HAP-1 (cell line): ENCODE measurements around the gene SFN.

Experiments used
- DNase-seq, 2 experiments: peaks; one replicate each; pipeline ENCODE4 v3.0.0-alpha.2; 2016 to 2020; ENCODE audit warnings: low spot score in 2 of 2
- H3K27me3 ChIP-seq: fragments of 250-450 bp; sonication (Bioruptor Pico); 2 replicates; pipeline ENCODE4 v1.5.1; 2020; ENCODE audit warnings: low read depth, mild to moderate bottlenecking, moderate library complexity
- H3K36me3 ChIP-seq: fragments of 250-450 bp; sonication (Bioruptor Pico); replicated peaks from 2 replicates; pipeline ENCODE4 v1.5.1; 2020; ENCODE audit warnings: mild to moderate bottlenecking
- H3K4me1 ChIP-seq: fragments of 250-450 bp; sonication (Bioruptor Pico); 2 replicates; pipeline ENCODE4 v1.5.1; 2020; ENCODE audit warnings: mild to moderate bottlenecking
- H3K4me3 ChIP-seq: fragments of 250-450 bp; sonication (Bioruptor Pico); 2 replicates; pipeline ENCODE4 v1.5.1; 2020; ENCODE audit warnings: mild to moderate bottlenecking, moderate library complexity
- H3K9me3 ChIP-seq: fragments of 250-450 bp; sonication (Bioruptor Pico); 2 replicates; pipeline ENCODE4 v1.5.1; 2020; ENCODE audit warnings: mild to moderate bottlenecking, moderate library complexity
- in situ Hi-C: fragments of 300-500 bp; cut with MboI; formaldehyde crosslinking; loops from 3 replicates; pipeline ENCODE4 v1.14.3; 2020; ENCODE audit warnings: low sequenced_read_pairs, inconsistent platforms, mixed read lengths

Gene SFN

DNA sequence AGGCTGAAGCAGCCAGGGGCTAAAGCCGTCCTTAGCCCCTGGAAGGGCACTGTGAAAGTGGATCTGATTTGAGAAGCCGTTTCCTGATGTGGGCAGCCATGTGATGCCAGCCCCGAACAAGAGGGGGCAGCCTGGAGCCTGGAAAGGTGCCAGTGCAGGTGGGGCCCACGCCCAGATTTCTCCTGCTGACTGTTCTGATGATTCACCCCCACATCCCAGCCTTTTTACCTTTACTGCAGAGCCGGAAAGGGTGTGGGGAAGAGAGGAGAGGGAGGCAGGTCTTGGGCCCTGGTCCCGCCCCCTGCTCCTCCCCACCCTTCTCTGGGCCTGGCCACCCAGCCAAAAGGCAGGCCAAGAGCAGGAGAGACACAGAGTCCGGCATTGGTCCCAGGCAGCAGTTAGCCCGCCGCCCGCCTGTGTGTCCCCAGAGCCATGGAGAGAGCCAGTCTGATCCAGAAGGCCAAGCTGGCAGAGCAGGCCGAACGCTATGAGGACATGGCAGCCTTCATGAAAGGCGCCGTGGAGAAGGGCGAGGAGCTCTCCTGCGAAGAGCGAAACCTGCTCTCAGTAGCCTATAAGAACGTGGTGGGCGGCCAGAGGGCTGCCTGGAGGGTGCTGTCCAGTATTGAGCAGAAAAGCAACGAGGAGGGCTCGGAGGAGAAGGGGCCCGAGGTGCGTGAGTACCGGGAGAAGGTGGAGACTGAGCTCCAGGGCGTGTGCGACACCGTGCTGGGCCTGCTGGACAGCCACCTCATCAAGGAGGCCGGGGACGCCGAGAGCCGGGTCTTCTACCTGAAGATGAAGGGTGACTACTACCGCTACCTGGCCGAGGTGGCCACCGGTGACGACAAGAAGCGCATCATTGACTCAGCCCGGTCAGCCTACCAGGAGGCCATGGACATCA is at the start of gene SFN:
SFN (plus strand) TSS at position 369 of the 904 bp plus-strand sequence; CDS start at position 433, 64 bp downstream.
- in situ Hi-C loops = no loop called here
- H3K4me3 ChIP-seq = peak within 1 kb of the TSS; percentile 52
- no peaks in the 10 kb centered on the region for H3K36me3 ChIP-seq

DNA sequence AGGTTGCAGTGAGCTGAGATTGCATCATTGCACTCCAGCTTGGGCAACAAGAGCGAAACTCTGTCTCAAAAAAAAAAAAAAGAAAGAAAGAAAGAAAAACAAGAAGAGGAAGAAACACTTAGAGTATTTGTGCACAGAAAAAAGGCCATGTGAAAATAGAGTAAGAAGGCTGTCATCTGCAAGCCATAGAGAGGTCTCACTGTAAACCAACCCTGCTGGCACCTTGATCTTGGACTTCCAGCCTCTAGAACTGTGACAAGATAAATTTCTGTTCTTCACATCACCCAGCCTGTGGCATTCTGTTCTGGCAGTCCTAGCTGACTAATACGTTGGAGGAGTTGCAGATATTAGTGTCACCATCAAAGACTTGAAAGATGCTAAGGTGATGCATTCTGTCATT is 48.6 kb upstream of the SFN start:
- DNase-seq = no peak

More for the DNA sequence above, at the start of gene SFN:
- no peaks in the 10 kb centered on the region for H3K27me3 ChIP-seq
- H3K9me3 ChIP-seq = no peaks in the 10 kb centered on the region
- peak in 1 of 2 experiments; percentile 56 for DNase-seq
- H3K4me1 ChIP-seq = peaks cover 10% of the 10 kb centered on the region

DNA sequence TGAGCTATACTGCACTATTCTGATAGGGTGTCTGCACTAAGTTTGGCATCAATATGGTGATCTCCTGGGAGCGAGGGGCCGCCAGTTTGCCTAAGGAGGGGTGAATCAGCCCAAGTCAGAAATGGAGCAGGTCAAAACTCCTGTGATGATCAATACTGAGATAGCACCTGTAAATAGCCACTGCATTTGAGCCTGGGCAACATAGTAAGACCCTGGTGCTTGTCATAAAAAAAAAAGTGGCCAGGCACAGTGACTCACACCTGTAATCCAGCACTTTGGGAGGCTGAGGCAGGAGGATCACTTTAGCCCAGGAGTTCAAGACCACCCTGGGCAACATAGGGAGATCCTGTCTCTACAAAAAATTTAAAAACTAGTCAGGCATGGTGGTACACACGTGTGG is 48.1 kb upstream of the SFN start:
- Histone ChIP-seq H3K27me3 (no peaks in the 10 kb centered on the region), H3K9me3 (no peaks in the 10 kb centered on the region), H3K4me3 (no peak overlapping the region), H3K36me3 (no peaks in the 10 kb centered on the region), H3K4me1 (no peaks in the 10 kb centered on the region)
- in situ Hi-C loops = no loop called here
- DNase-seq = no peak

More for the DNA sequence above, 48.6 kb upstream of the SFN start:
- no peaks in the 10 kb centered on the region for H3K9me3 ChIP-seq
- no peaks in the 10 kb centered on the region for H3K27me3 ChIP-seq
- no peaks in the 10 kb centered on the region for H3K36me3 ChIP-seq
- no peak overlapping the region for H3K4me3 ChIP-seq
- in situ Hi-C loops = no loop called here
- no peaks in the 10 kb centered on the region for H3K4me1 ChIP-seq

DNA sequence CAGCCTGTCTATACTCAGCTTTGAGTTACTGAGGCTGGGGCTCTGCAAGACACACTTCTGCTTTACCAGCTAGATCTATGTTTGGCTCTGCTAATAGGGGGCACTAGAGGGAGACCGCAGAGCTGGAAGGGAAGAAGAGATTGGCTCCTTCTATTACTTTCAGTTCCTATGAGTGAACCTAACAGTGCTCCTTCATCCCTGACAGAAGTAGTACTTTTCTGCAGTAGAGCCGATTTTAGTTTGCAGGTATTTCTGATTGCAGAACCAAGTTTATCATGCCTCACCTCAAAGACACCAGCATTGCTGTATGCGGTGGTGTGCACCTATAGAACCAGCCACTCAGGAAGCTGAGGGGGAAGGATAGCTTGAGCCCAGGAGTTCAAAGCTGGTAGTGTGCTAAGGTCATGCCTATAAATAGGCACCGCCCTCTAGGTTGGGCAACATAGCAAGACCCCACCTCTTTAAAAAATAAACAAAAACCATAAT is 42.1 kb upstream of the SFN start:
- H3K27me3 ChIP-seq = no peaks in the 10 kb centered on the region
- H3K9me3 ChIP-seq = no peaks in the 10 kb centered on the region
- in situ Hi-C loops = no loop called here
- DNase-seq = no peak
- H3K36me3 ChIP-seq = no peaks in the 10 kb centered on the region
- no peak overlapping the region for H3K4me3 ChIP-seq
- no peaks in the 10 kb centered on the region for H3K4me1 ChIP-seq

DNA sequence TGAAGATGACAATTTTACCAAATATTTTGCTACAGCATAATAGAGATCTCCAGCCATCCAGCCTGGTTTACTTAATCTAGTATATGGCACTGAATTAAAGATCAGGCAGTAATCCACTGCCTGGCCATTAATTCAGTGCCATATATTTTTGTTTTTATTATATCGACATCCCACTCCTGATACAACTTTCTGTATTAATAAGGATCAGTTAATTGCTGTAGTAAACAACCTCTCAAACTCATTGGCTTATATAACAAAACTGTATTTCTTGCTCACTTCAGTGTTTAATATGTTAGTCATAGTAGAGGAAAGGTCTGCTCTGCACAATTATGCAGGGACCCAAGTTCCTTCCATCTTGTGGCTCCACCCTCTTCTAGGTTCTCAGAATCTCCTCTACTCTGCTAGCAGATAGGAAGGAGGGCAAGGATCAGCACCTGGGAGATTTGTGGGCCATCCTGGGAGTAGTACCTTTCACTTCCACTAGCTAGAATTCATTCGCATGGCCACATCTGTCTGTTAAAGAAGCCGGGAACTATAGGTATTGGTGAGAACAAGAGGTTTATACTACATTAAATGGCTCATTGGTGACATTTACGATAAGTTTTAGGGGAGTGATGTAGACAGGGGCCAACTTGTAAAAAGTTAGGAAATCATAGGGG is 40.1 kb upstream of the SFN start:
- in situ Hi-C loops = no loop called here
- no peaks in the 10 kb centered on the region for H3K27me3 ChIP-seq
- DNase-seq = no peak
- peaks cover 5% of the 10 kb centered on the region for H3K4me1 ChIP-seq
- no peaks in the 10 kb centered on the region for H3K9me3 ChIP-seq
- no peaks in the 10 kb centered on the region for H3K36me3 ChIP-seq
- no peak overlapping the region for H3K4me3 ChIP-seq

DNA sequence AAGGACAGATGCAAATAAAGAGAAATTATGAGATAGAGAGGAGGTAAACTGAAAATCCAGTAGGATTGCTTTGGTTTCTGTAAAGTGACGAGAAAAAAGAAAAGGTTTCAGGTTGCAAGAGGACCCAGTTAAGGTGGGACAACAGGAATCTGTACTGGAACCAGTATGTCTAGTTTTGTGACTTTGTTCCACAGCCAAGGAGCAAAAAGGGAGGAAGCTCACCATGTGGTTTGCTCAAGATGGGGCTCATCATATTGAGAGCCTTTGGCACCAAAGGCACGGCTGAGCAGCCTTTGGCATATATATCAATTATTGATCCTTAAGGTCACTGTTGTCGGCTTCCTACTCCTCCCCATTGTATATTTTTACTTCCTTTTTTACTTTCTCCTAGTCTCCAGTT is 38.2 kb upstream of the SFN start:
- no peak overlapping the region for H3K4me3 ChIP-seq
- H3K27me3 ChIP-seq = no peaks in the 10 kb centered on the region
- peaks cover 5% of the 10 kb centered on the region for H3K4me1 ChIP-seq
- DNase-seq = no peak
- in situ Hi-C loops = no loop called here
- peaks cover 6% of the 10 kb centered on the region for H3K36me3 ChIP-seq
- no peaks in the 10 kb centered on the region for H3K9me3 ChIP-seq

DNA sequence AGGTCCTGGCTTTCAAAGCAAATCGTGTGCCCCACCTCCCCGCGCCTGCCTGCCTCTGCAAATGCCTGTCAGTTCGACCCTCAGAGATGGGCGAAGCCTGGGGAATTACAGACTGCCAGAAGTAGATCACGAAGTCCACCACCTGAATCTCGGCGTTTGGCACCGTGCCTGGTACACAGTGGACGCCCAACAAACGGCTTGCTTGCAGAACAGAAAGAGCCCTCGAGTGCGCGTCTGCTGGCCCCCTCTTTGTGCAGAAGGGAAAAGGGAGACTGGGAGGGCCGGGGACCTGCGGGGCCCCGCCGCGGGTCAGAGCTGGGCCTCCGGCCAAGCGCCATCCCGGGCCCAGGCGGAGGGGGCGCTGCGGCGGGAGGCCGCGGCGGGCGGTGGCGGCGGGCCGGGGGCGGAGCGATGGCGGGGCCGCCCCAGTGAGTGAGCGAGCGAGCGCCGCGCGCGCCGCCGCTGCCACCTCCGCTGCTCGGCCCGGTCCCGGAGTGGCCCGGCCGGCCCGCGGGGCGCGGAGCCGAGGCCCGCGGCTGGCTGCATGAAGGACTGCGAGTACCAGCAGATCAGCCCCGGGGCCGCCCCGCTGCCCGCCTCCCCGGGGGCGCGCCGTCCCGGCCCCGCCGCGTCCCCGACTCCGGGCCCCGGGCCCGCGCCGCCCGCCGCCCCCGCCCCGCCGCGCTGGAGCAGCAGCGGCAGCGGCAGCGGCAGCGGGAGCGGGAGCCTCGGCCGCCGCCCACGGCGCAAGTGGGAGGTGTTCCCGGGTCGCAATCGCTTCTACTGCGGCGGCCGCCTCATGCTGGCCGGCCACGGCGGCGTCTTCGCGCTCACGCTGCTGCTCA is 36.5 kb upstream of the SFN start, which contains the start of gene ZDHHC18:
ZDHHC18 (plus strand) TSS at position 428 of the 845 bp plus-strand sequence; CDS start at position 545, 117 bp downstream.
- no peaks in the 10 kb centered on the region for H3K27me3 ChIP-seq
- peak within 1 kb of the TSS; percentile 58 for H3K4me3 ChIP-seq
- in situ Hi-C loops = no loop called here
- peaks cover 5% of the 10 kb centered on the region for H3K4me1 ChIP-seq
- no peaks in the 10 kb centered on the region for H3K9me3 ChIP-seq
- peaks cover 7% of the 10 kb centered on the region for H3K36me3 ChIP-seq
- DNase-seq = peak; percentile 45 to 77

DNA sequence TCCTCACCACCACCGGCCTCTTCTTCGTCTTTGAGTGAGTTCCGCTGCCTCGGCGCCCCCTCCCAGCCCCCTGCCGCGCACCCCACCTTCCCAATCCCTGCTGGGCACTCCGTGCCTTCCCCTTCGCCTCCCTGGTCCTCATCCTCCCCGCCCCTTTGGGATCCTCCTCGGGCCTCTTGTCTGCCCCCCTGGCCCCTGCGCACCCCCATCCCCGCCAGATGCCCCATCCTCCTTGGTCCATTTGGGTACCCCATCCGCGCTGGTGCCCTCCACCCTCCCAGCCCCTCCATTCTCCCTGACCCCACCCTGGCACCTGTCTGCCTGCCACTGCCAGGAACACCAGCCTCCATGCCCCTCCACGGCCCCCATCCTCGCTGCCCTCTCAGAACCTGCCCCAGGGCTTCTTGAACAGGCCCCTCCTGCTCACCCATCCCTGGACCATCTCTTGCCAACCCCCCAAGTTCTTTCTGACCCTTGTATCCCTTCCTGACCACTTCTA is 35.8 kb upstream of the SFN start:
- Histone ChIP-seq H3K9me3 (no peaks in the 10 kb centered on the region), H3K4me3 (peak overlapping the region; percentile 58), H3K27me3 (no peaks in the 10 kb centered on the region), H3K36me3 (peaks cover 14% of the 10 kb centered on the region), H3K4me1 (peaks cover 5% of the 10 kb centered on the region)
- in situ Hi-C loops = no loop called here
- no peak for DNase-seq

DNA sequence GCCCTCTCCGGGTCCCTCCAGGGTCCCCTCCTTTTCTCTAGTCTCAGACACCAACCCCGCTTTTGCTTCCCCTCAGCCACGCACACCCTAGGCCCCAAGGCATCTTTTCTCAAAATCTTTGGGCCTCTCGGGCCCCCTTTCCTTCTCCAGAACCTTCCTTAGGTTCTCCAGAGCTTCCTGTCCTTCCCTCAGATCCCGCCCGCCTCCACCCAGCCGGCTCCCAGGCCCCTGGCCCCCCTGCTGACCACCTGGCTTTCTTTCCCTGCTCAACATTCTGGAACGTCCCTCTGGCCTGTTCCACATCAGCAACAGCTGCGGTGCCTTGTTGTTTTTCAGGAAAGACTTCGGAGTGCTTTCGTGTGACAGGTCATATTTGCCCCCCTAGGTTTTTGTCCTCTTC is 35.3 kb upstream of the SFN start:
- DNase-seq = peak in 1 of 2 experiments; percentile 28
- H3K36me3 ChIP-seq = peaks cover 19% of the 10 kb centered on the region
- H3K9me3 ChIP-seq = no peaks in the 10 kb centered on the region
- in situ Hi-C loops = no loop called here
- peaks cover 5% of the 10 kb centered on the region for H3K4me1 ChIP-seq
- no peaks in the 10 kb centered on the region for H3K27me3 ChIP-seq
- H3K4me3 ChIP-seq = peak overlapping the region; percentile 58

DNA sequence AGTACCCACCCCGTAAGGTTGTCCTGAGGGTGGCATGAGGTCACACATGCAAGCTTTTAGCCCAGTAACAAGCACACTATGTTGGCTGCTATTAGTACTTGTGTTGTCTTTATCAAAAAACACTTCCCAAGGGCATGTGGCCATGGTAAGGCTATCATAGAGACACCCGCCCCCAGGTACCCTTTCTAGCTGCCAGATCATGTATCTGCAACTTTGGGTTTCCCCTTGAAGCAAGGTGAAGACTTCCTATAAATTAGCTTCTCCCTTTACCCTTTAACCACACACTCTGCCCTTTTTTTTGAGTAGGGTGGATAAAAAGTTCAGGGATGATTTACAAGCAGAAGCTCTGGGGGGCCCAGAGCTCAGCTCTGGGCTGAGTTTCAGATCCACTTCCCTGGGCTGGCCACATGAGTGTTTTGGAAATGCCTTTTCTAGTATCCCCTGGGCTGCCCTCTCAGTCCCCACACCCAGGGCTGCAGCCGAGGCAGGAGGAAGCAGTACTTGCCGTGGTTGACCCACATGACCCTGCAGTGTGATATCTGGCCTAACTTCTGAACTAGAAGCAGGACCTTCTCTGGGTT is 34.4 kb upstream of the SFN start:
- Histone ChIP-seq H3K27me3 (no peaks in the 10 kb centered on the region), H3K36me3 (peaks cover 28% of the 10 kb centered on the region), H3K9me3 (no peaks in the 10 kb centered on the region), H3K4me3 (no peak overlapping the region), H3K4me1 (peaks cover 5% of the 10 kb centered on the region)
- in situ Hi-C loops = no loop called here
- DNase-seq = no peak

DNA sequence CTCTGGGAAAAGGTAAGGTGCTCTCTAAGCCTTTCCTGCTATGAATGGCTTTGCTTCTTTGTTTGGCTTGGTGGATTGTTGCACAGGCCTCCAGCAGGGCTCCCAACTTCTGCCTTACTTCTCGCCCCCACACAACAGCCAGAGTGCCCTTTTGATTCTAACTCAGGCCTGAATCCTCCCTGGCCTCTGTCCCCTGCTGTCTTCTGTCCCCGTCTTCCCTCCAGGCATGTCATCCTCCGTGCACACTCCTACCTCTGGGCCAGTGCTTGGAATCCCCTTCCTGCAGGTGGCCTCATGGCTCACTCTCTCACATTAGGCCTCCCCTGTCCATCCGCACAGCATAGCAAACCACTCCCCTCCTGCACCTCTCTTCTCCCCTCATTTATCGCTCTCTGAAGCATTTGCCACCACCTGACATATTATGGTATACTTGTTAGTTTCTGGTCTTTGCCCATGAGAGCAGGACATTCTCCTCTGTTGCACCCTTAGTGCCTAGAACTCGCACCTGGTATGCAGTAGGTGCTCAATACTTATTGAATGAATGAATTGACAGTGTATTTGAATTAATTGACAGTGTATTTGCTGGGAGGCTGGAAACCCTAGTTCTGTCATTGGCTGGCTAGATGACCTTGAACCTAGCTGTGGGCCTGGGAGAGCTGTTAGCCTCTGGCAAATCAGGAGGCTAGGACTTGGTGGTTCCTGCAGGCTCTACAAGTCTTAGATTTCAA is 33.6 kb upstream of the SFN start:
- Histone ChIP-seq H3K4me1 (peaks cover 5% of the 10 kb centered on the region), H3K4me3 (no peak overlapping the region), H3K9me3 (no peaks in the 10 kb centered on the region), H3K36me3 (peaks cover 36% of the 10 kb centered on the region), H3K27me3 (no peaks in the 10 kb centered on the region)
- in situ Hi-C loops = no loop called here
- DNase-seq = no peak

DNA sequence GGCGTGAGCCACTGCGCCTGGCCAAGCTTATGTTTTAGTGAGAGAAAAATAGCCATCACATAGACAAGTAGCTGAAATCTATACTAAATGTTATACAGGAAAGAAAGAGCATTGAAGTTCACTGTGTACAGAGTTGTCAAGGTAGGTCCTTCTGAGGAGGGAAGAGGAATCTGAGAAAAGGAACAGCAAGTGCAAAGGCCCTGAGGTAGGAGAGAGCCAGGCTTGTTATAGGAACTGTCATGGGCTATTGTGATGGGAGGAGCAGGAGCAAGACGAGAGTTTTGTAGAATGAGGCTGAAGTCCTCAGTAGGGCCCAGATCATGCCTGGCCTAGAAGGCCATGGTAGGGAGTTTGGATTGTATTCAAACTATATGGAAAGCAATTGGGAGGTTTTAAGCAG is 31.9 kb upstream of the SFN start:
- in situ Hi-C loops = no loop called here

More for the DNA sequence above, 31.9 kb upstream of the SFN start:
- DNase-seq = no peak
- H3K9me3 ChIP-seq = no peaks in the 10 kb centered on the region
- H3K27me3 ChIP-seq = no peaks in the 10 kb centered on the region
- H3K36me3 ChIP-seq = peaks cover 45% of the 10 kb centered on the region
- H3K4me3 ChIP-seq = no peak overlapping the region
- peaks cover 3% of the 10 kb centered on the region for H3K4me1 ChIP-seq
